T-cell (primary cell): ENCODE results near the gene PHF12. TPM values are rescaled to one million over a fixed set of nuclear protein-coding genes. Genes with fewer than 3 reads are reported as not detected.

ENCODE experiments used
- ATAC-seq, 4 experiments: fragments of 200-7000 bp in 3 of 4; fragments of 150-1000 bp in 1 of 4; cut with Tn5 transposase; replicated peaks in 1 of 4; 1 replicate in 3 of 4; 2 replicates in 1 of 4; pipeline ENCODE4 v1.10.0; 2021; ENCODE audit warnings: moderate library complexity in 3 of 4, mild to moderate bottlenecking in 2 of 4, moderate number of reproducible peaks in 1 of 4
- CTCF ChIA-PET, 2 donors: fragments of 300-600 bp; sonication (Branson Sonifier 250); formaldehyde crosslinking; loops; one replicate each; lab custom pipeline; 2022; ENCODE audit warnings: antibody characterized with exemption in 2 of 2; lab: Charles Lee
- POLR2A ChIA-PET, 2 donors: fragments of 300-600 bp; sonication (Branson Sonifier 250); formaldehyde crosslinking; loops; one replicate each; lab custom pipeline; 2022; ENCODE audit warnings: antibody characterized with exemption in 2 of 2; lab: Charles Lee
- DNase-seq, 35 experiments: peaks; one replicate each; pipeline versions ENCODE4 v3.0.0 to v3.0.0-alpha.2; 2013 to 2023
- H3K27ac ChIP-seq: one replicate; pipeline ENCODE4 v1.5.1; 2013; ENCODE audit warnings: low read length
- H3K27me3 ChIP-seq, 2 experiments: replicated peaks in 1 of 2; 1 replicate in 1 of 2; 2 replicates in 1 of 2; pipeline versions ENCODE4 v1.6.1 to v1.7.0; 2013; ENCODE audit warnings: low read length in 1 of 2, mixed read lengths in 1 of 2; ENCODE audit not compliant: control insufficient read depth in 2 of 2, insufficient read depth in 2 of 2; ENCODE audit errors: extremely low read depth in 1 of 2
- H3K36me3 ChIP-seq, 2 donors: 1 replicate in 1 of 2; 2 replicates in 1 of 2; pipeline versions ENCODE4 v1.6.1 to v1.7.0; 2013; ENCODE audit warnings: low read length in 1 of 2; ENCODE audit not compliant: control insufficient read depth in 2 of 2, insufficient read depth in 1 of 2; ENCODE audit errors: extremely low read depth in 1 of 2
- H3K4me1 ChIP-seq, 2 experiments: 1 replicate in 1 of 2; 2 replicates in 1 of 2; pipeline versions ENCODE4 v1.6.1 to v1.7.0; 2013; ENCODE audit warnings: low read length in 2 of 2, mixed read lengths in 1 of 2; ENCODE audit not compliant: insufficient read depth in 2 of 2, control insufficient read depth in 1 of 2; ENCODE audit errors: extremely low read depth in 1 of 2
- H3K4me3 ChIP-seq, 2 donors: 1 replicate in 1 of 2; 2 replicates in 1 of 2; pipeline versions ENCODE4 v1.5.1 to v1.7.0; 2013; ENCODE audit warnings: mild to moderate bottlenecking in 2 of 2, low read length in 1 of 2, moderate library complexity in 1 of 2; ENCODE audit not compliant: control insufficient read depth in 1 of 2; ENCODE audit errors: extremely low read depth in 1 of 2
- H3K9me3 ChIP-seq: 2 replicates; pipeline ENCODE4 v1.7.0; 2013
- H3K27ac Mint-ChIP-seq, 2 donors: one replicate each; pipeline ENCODE4 v1.8.0; 2020 to 2021; ENCODE audit warnings: mild to moderate bottlenecking in 2 of 2, mixed read lengths in 2 of 2
- H3K27me3 Mint-ChIP-seq, 2 donors: one replicate each; pipeline ENCODE4 v1.8.0; 2021 to 2022; ENCODE audit warnings: mixed read lengths in 2 of 2
- H3K36me3 Mint-ChIP-seq: one replicate; pipeline ENCODE4 v1.8.0; 2021; ENCODE audit warnings: mixed read lengths
- H3K4me1 Mint-ChIP-seq, 3 donors: one replicate each; pipeline ENCODE4 v1.8.0; 2020 to 2022; ENCODE audit warnings: mixed read lengths in 3 of 3, mild to moderate bottlenecking in 1 of 3
- H3K4me3 Mint-ChIP-seq, 3 donors: one replicate each; pipeline ENCODE4 v1.8.0; 2020 to 2022; ENCODE audit warnings: mild to moderate bottlenecking in 3 of 3, mixed read lengths in 3 of 3, moderate library complexity in 3 of 3
- H3K9me3 Mint-ChIP-seq, 3 donors: one replicate each; pipeline ENCODE4 v1.8.0; 2020 to 2022; ENCODE audit warnings: mixed read lengths in 3 of 3
- WGBS: methylation state at CpG from one replicate; pipeline ENCODE4 v1.1.5; 2013; ENCODE audit warnings: missing lambda C conversion rate; ENCODE audit not compliant: insufficient coverage; 5-methylcytosine and 5-hydroxymethylcytosine counted together
- total RNA-seq, 35 experiments: library from RNA in 6 of 35; stranded (reverse) in 6 of 35; fragments of 120-200 nt in 1 of 35; gene quantifications; one replicate each; pipeline versions ENCODE4 v1.2.1 to v1.2.4 and lab custom pipeline; 2013 to 2026

The PHF12 gene
- total RNA-seq, 5 donors from 2014 or later (not counting 1 experiment from before 2014, with no cell fraction given): 121 to 176 (median 123) TPM

DNA sequence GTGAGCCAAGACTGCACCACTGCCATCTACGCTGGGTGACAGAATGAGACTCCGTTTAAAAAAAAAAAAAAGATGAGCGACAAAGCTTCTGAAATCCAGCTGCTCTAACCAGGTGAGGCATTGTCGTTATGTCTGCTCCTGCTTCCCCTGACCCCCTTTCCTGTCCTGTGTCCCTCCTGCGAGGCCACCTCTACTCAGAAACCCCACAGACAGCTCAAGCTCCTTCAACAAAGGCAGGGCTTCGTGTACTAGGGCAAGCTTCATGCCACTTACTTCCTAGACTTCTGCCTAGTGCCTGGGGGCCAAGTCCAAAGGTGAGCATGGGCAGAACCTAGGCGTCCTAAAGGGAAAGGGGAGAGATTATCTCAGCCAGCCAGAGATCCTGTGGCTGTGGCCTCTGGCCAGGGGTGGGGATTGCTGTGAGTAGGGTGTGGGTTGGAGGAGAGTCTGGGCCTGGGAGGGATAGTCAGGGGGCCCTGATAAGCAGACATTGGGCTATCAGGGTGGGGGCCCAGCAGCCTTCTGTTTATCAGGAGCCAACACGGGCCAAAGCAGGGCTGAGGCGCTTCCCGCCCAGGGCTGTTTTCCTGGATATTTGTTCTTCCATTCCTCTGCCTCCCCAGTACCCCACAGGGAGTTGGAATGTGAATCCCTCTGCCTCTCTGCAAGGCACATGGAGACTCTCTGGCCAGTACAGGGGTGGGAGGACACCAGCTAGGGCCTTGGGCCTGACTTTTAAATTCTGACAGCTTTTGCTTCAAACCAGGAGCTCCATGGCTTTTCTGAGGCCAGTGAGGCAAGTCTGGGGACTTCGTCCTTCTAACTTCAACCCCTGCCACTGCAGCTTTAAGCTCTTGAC lies 86.1 kb downstream of the PHF12 start:
- H3K27me3 Mint-ChIP-seq: no peaks in the 10 kb centered on the region
- Histone ChIP-seq H3K4me1 (no peaks in the 10 kb centered on the region), H3K4me3 (no peak overlapping the region), H3K27me3 (no peaks in the 10 kb centered on the region), H3K9me3 (no peaks in the 10 kb centered on the region), H3K27ac (no peak overlapping the region), H3K36me3 (peaks cover 6 to 15% of the 10 kb centered on the region in 2 donors)
- H3K9me3 Mint-ChIP-seq: no peaks in the 10 kb centered on the region
- ChIA-PET CTCF (interaction anchor here in 1 of 2 donors (0.6 kb wide), 1 partner anchor 56 kb away, joined by 3 read pairs; no protein-coding TSS in a partner anchor), POLR2A (interaction anchor here (0.5 to 0.6 kb wide), 2 partner anchors 72 to 265 kb away, joined by 4 to 6 read pairs; no protein-coding TSS in a partner anchor)
- peaks cover 0 to 3% (median 0%) of the 10 kb centered on the region in 3 donors for H3K4me1 Mint-ChIP-seq
- ATAC-seq (no peak), DNase-seq (no peak)
- 92% methylated on average over 3 of the region's 11 CpGs for whole genome bisulfite sequencing
- H3K36me3 Mint-ChIP-seq: peaks cover 6% of the 10 kb centered on the region
- H3K27ac Mint-ChIP-seq: no peak overlapping the region
- no peak overlapping the region for H3K4me3 Mint-ChIP-seq

DNA sequence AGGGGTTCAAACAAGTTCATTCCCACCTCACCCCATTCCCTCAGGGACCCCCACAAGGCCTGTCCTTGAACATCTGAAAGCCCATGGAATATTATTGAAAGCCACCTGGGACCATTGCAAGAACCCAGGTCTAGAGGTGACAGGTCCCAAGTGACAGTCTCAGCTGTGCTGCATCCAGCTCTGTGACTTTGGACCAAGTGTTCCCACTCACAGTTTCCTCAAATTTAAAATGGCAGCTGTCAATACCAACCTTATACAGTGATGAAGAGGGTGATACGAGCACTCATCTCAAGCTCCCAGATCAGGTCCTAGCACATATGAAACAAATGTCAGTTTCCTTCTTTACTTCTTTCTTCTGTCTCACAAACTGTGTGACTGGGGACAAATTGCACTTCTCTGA lies 87.4 kb downstream of the PHF12 start:
- Histone ChIP-seq H3K36me3 (peaks cover 13 to 24% of the 10 kb centered on the region in 2 donors), H3K27ac (no peak overlapping the region), H3K4me1 (no peaks in the 10 kb centered on the region), H3K27me3 (no peaks in the 10 kb centered on the region), H3K9me3 (no peaks in the 10 kb centered on the region), H3K4me3 (no peak overlapping the region)
- peaks cover 0 to 3% (median 0%) of the 10 kb centered on the region in 3 donors for H3K4me1 Mint-ChIP-seq
- H3K27ac Mint-ChIP-seq: no peak overlapping the region
- ATAC-seq (no peak), DNase-seq (no peak)
- H3K9me3 Mint-ChIP-seq: no peaks in the 10 kb centered on the region
- no peak overlapping the region for H3K4me3 Mint-ChIP-seq
- H3K36me3 Mint-ChIP-seq: peaks cover 9% of the 10 kb centered on the region
- ChIA-PET CTCF (interaction anchor here in 1 of 2 donors (0.7 kb wide), 1 partner anchor 37 kb away, joined by 3 read pairs; no protein-coding TSS in a partner anchor), POLR2A (no interaction called here)
- no CpG with 5 or more reads among the region's 1 CpG for WGBS
- no peaks in the 10 kb centered on the region for H3K27me3 Mint-ChIP-seq

DNA sequence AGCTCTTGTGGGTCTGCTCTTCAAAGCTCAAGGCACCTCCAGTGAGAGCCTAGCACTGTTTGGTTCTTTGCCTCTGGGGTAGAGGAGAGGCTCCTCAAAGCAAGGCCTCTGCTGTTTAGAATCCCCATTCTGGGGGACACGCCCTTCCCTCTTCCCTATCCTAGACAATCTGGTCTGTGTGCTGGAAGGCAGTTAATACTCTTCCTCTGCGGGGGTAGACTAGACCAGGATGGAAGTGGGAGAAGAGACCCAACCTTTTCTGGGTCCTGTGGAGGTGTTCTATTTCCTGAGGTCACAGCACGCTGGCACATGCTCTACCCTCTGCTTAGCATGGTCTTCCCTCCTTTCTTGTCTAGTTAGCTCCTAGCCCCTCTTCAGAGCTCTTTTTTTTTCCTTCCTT lies 88.8 kb downstream of the PHF12 start:
- H3K4me1 ChIP-seq: no peaks in the 10 kb centered on the region
- no peak for DNase-seq
- Mint-ChIP-seq H3K36me3 (peaks cover 20% of the 10 kb centered on the region), H3K27me3 (no peaks in the 10 kb centered on the region), H3K9me3 (no peaks in the 10 kb centered on the region), H3K4me1 (peaks cover 0 to 3% (median 0%) of the 10 kb centered on the region in 3 donors), H3K27ac (no peak overlapping the region), H3K4me3 (no peak overlapping the region)
- no peak for ATAC-seq
- peaks cover 21 to 38% of the 10 kb centered on the region in 2 donors for H3K36me3 ChIP-seq
- no peak overlapping the region for H3K27ac ChIP-seq
- ChIA-PET CTCF (no interaction called here), POLR2A (interaction anchor here (0.6 kb wide), 2 partner anchors 143 kb away, joined by 3 to 4 read pairs; partner anchors contain the start of gene RPL23A (in 1 of the 2))
- H3K4me3 ChIP-seq: no peak overlapping the region
- WGBS: no CpG with 5 or more reads among the region's 3 CpGs
- H3K9me3 ChIP-seq: no peaks in the 10 kb centered on the region
- no peaks in the 10 kb centered on the region for H3K27me3 ChIP-seq

DNA sequence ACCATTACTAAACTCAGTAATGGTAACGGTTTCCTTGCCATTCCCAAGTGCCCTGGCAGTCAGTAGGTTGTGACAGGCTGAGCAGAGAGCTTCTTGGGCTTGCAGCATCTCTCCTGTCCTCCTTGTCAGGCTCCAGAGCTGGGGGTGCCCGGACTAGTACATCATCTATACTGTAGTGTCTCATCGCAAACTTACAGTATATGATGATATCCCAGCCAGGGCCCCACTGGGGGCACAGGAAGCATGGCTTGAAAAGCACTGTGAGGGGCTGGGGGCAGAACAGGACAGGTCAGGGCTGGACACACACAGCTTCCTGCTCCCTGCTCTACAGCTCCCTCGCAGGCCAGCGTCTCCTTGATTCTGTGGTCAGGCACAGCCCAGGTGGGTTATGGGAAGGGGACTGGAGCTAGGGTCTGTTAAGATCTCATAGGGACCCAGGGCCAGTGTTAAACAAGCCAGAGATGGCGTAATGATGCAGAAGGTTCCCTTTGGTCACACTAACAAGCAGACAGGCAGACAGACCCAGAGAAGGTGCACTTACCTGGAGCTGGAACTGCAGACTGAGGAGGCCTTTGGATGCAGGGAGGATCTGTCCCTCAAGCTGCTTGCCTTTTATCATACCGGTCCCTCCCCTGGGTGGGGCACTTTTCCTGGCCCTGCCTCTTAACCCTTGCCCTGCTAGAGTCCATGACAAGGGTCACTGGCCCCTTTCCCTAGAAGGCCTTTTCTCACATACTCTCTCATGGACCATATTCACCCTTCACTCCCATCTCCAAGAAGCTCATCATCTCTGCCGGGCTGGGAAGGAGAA lies 89.7 kb downstream of the PHF12 start:
- Histone ChIP-seq H3K27me3 (no peaks in the 10 kb centered on the region), H3K27ac (no peak overlapping the region), H3K4me3 (no peak overlapping the region), H3K4me1 (no peaks in the 10 kb centered on the region), H3K9me3 (no peaks in the 10 kb centered on the region), H3K36me3 (peaks cover 21 to 38% of the 10 kb centered on the region in 2 donors)
- H3K9me3 Mint-ChIP-seq: no peaks in the 10 kb centered on the region
- ChIA-PET POLR2A (no interaction called here), CTCF (interaction anchor here (0.6 kb wide), 3 partner anchors 44 to 105 kb away, joined by 3 to 5 read pairs (median 3); no protein-coding TSS in a partner anchor)
- H3K4me3 Mint-ChIP-seq: no peak overlapping the region
- ATAC-seq (no peak), DNase-seq (no peak)
- H3K36me3 Mint-ChIP-seq: peaks cover 24% of the 10 kb centered on the region
- peaks cover 0 to 3% (median 0%) of the 10 kb centered on the region in 3 donors for H3K4me1 Mint-ChIP-seq
- 84% methylated on average over 3 of the region's 8 CpGs for WGBS
- no peaks in the 10 kb centered on the region for H3K27me3 Mint-ChIP-seq
- no peak overlapping the region for H3K27ac Mint-ChIP-seq

DNA sequence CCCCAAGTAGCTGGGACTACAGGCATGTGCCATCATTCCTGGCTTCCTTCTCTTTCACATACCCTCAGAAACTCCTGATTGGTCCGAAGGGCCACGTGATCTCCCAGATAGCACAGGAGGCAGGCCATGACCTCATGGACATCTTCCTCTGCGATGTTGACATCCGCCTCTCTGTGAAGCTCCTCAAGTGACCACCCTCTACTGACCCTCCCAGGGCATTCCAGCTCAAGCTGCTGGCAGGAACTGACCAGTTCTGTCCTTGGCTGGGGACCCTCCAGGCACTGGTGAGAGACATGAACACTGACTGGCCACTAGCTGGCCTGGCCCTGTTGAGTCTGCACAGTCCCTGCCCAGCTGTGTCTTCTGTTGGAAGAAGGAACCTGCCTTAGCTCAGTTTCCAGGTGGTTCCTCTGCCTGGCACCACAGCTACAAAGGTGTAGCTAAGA lies 90.9 kb downstream of the PHF12 start:
- H3K36me3 ChIP-seq: peaks cover 21 to 38% of the 10 kb centered on the region in 2 donors
- POLR2A ChIA-PET: no interaction called here
- no peak overlapping the region for H3K27ac ChIP-seq

More for the DNA sequence above, 90.9 kb downstream of the PHF12 start:
- Histone ChIP-seq H3K9me3 (no peaks in the 10 kb centered on the region), H3K27me3 (no peaks in the 10 kb centered on the region), H3K4me1 (peaks cover 3% of the 10 kb centered on the region in 2 experiments), H3K4me3 (no peak overlapping the region)
- peaks cover 27% of the 10 kb centered on the region for H3K36me3 Mint-ChIP-seq
- no peaks in the 10 kb centered on the region for H3K9me3 Mint-ChIP-seq
- WGBS: 100% methylated on average over 3 of the region's 4 CpGs
- CTCF ChIA-PET: no interaction called here
- H3K27ac Mint-ChIP-seq: no peak overlapping the region
- no peak overlapping the region for H3K4me3 Mint-ChIP-seq
- peaks cover 2 to 5% (median 4%) of the 10 kb centered on the region in 3 donors for H3K4me1 Mint-ChIP-seq
- ATAC-seq: no peak
- no peak for DNase-seq
- H3K27me3 Mint-ChIP-seq: no peaks in the 10 kb centered on the region
